Lower leg skin (tissue), 3 donors: ENCODE measurements around the gene EIF2S3.

Source experiments
- POLR2A ChIP-seq, 2 donors: fragments of 450-650 bp; IDR thresholded peaks; one replicate each; pipeline ENCODE4 v1.6.1; 2016 to 2017; ENCODE audit warnings: antibody characterized with exemption in 2 of 2, mild to moderate bottlenecking in 1 of 2, moderate library complexity in 1 of 2
- TF ChIP-seq, protein P1 (sequence below), 3 donors: fragments of 450-650 bp; IDR thresholded peaks; one replicate each; pipeline ENCODE4 v1.5.1; 2016; ENCODE audit warnings: antibody characterized with exemption in 3 of 3, mild to moderate bottlenecking in 3 of 3, moderate library complexity in 2 of 3

DNA sequence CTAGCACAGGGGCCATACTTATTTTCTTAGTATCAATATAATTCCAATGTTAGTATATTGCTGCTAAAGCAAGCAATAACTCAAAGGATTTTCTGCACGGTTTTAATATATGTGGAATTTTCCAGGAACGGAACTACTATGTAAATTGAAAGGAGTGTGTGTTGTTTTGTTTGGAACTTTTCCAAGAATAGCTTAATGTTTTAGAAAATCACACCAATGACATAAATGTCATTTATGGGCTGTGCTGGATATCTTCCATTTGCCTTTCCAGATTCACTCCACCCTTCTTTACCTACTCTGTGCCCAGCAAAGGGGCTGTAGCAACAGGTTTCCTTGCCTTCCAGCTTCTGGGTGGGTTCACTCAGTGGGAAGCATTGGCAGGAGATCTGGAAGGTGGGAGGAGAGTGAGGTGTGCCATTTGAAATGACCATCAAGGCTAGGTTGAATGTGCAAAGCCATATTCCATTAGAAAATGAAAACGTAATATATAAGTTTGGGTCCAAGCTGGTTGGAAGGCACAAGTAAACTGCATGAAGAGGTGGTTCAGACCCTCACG is 69.6 kb downstream of the EIF2S3 start:
- TF ChIP-seq, protein P1, sequence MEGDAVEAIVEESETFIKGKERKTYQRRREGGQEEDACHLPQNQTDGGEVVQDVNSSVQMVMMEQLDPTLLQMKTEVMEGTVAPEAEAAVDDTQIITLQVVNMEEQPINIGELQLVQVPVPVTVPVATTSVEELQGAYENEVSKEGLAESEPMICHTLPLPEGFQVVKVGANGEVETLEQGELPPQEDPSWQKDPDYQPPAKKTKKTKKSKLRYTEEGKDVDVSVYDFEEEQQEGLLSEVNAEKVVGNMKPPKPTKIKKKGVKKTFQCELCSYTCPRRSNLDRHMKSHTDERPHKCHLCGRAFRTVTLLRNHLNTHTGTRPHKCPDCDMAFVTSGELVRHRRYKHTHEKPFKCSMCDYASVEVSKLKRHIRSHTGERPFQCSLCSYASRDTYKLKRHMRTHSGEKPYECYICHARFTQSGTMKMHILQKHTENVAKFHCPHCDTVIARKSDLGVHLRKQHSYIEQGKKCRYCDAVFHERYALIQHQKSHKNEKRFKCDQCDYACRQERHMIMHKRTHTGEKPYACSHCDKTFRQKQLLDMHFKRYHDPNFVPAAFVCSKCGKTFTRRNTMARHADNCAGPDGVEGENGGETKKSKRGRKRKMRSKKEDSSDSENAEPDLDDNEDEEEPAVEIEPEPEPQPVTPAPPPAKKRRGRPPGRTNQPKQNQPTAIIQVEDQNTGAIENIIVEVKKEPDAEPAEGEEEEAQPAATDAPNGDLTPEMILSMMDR (IDR thresholded peaks at IDR 0.05): no peak
- TF ChIP-seq POLR2A (IDR thresholded peaks at IDR 0.05): no peak
